ENCODE data around the gene PRM2.

Gene PRM2

DNA sequence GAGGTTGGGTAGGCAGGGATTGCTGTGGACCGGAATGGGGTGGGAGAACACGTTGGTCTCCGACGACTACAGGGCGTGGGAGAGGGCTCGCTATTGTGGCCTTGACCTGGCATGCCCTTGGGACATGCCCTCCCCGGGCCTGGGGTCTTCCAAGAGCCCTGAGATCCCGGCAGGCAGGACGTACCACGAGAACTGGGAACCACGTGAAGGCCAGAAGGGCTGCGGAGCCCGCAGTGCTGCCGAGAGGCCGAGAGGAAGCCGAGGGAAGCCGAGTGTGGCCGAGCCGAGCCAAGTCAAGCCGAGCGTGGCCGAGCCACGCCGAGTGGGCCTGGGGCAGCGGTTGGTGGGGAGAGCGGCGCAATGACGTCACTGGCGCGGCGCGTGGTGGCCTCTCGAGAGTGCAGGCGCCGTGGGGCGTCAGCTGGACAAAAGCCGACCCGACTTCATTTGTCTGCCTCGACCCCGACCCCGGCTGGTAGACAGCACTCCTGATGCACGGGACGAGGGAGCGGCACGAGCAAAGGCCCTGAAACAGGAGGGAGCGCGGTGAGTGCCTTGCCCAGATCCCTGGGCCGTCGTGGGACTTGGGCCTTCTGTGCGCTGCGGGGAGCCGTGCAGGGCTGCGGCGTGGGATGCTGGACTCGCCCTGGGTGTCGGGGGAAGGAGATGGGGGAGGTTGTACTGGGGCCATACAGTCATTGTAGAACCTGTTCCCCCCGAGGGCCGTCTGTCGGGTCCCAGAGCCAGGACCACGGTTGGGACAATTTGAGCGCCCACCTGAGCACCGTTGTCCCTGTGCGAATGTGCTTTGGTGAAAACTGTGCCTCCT is 26.8 kb downstream of the PRM2 start:
- no peak overlapping the region for H3K4me3 ChIP-seq (ENCODE audit: low read length)
- TF ChIP-seq, protein P1, sequence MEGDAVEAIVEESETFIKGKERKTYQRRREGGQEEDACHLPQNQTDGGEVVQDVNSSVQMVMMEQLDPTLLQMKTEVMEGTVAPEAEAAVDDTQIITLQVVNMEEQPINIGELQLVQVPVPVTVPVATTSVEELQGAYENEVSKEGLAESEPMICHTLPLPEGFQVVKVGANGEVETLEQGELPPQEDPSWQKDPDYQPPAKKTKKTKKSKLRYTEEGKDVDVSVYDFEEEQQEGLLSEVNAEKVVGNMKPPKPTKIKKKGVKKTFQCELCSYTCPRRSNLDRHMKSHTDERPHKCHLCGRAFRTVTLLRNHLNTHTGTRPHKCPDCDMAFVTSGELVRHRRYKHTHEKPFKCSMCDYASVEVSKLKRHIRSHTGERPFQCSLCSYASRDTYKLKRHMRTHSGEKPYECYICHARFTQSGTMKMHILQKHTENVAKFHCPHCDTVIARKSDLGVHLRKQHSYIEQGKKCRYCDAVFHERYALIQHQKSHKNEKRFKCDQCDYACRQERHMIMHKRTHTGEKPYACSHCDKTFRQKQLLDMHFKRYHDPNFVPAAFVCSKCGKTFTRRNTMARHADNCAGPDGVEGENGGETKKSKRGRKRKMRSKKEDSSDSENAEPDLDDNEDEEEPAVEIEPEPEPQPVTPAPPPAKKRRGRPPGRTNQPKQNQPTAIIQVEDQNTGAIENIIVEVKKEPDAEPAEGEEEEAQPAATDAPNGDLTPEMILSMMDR (conservative IDR thresholded peaks at IDR 0.05; ENCODE audit: low read length), result no peak
- DNase-seq (ENCODE audit: low read depth), result no peak

DNA sequence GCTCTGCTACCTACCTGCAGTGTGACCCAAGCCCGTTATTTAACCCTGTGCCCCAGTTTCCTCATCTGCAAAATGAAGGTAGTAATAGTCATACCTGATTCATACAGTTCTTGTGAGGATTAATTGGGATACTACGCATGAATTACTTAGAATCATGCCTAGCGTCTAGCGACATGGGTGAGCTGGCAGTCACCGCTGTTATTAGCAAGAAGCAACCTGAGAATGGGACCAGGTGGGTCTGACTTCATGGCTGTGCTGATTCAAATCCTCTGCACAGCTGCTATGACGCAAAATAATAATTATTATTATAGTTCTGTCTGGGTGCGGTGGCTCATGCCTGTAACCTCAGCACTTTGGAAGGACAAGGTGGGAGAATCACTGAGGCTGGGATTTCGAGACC is 28.1 kb downstream of the PRM2 start:
- no peak overlapping the region for H3K4me3 ChIP-seq (ENCODE audit: low read length)
- TF ChIP-seq, protein P1 (conservative IDR thresholded peaks at IDR 0.05; ENCODE audit: low read length), result no peak
- DNase-seq (ENCODE audit: low read depth), result no peak

DNA sequence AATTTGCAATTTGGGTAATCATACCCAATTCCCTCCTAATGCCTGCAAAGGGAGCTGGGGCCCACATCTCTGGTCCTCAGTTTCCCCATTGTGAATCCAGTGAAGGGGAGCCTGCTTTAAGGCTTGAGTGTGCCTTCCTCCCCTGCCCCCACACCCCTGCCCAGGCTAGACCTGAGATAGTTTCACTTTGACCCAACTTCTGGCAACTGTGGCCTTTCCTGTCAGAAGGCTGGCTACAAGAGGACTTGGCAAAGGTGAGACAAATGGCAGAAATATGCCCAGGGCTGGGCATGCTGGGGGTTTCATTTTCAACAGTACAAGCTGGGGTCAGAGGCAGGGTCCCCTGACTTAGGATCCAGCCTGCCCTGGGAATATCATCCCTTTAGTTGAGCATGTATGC is 30.3 kb downstream of the PRM2 start:
- TF ChIP-seq, protein P1 (conservative IDR thresholded peaks at IDR 0.05; ENCODE audit: low read length), result no peak
- no peak for DNase-seq (ENCODE audit: low read depth)
- H3K4me3 ChIP-seq (ENCODE audit: low read length), result no peak overlapping the region

DNA sequence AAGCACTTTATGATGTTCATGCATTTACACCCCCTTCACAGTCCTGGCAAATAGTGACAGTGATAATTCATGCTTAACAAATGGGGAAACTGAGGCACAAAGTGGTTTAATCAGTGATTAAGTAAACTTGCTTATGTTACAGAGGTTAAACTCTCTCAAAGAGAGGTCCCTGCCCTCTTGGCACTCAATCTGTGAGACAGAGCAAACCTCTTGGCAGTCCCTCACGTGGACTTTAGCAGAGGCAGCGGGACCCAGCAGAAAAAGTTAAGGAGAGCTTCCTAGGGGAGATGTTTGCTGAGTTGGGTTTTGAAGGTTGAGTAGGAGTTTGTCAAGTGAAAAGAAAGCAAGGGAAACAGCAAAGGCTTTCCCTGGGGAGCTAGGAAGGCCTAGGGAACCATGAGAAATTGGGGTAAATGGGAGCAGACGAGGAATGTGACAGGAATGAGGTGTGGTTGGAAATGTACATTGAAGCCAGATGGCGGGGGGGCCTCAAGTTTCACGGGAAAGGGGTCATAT is 31.0 kb downstream of the PRM2 start:
- no peak for DNase-seq (ENCODE audit: low read depth)
- H3K4me3 ChIP-seq (ENCODE audit: low read length), result no peak overlapping the region
- TF ChIP-seq, protein P1 (conservative IDR thresholded peaks at IDR 0.05; ENCODE audit: low read length), result no peak

DNA sequence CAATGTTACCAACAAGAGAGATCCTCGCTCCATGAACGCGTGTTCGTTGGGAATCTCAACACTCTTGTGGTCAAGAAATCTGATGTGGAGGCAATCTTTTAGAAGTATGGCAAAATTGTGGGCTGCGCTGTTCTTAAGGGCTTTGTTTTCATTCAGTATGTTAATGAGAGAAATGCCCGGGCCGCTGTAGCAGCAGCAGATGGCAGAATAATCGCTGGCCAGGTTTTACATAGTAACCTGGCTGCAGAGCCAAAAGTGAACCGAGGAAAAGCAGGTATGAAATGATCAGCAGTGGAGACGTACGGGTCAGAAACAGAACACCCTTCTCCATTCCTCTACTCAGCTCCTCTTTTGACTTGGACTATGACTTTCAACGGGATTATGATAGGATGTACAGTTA is 33.6 kb downstream of the PRM2 start:
- no peak for DNase-seq (ENCODE audit: low read depth)
- TF ChIP-seq, protein P1 (conservative IDR thresholded peaks at IDR 0.05; ENCODE audit: low read length), result no peak
- no peak overlapping the region for H3K4me3 ChIP-seq (ENCODE audit: low read length)

DNA sequence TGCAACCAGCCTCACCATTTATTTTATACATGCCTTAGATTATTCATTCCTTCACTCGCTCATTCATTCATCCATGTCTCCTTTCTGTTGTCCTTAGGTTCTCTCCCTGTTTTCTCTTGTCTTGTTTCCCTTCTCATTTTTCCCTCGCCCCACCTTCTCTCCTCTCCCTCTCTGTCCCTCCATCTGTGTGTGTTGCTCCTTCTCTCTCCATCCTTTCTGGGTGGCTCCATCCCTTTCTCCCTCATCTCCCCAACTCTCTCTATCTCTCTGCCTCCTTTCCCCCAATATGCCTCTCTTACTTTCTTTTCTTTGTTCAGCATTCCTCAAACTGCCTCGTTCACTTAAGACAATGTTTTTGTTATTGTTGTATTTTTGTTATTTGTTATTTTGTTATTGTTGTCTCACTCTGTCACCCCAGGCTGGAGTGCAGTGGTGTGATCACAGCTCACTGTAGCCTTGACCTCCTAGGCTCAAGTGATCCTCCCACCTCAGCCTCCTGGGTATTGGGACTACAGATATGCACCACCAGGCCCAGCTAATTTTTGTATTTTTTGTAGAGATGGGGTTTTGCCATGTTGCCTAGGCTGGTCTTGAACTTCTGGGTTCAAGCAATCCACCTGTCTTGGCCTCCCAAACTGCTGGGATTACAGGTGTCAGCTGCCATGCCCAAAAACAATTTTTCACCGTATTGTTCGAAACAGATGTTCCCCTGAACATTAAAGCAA is 34.6 kb downstream of the PRM2 start:
- TF ChIP-seq, protein P1 (conservative IDR thresholded peaks at IDR 0.05; ENCODE audit: low read length), result no peak
- DNase-seq (ENCODE audit: low read depth), result no peak
- H3K4me3 ChIP-seq (ENCODE audit: low read length), result no peak overlapping the region

Measured in AG10803 (cell line).